Endothelial cell (in vitro differentiated cells): ENCODE measurements around the gene MROH9. TPM values are rescaled to one million over a fixed set of nuclear protein-coding genes. Genes with fewer than 3 reads are reported as not detected.

ENCODE experiments used
- DNase-seq: peaks from one replicate; pipeline ENCODE4 v3.0.0; 2021; ENCODE audit warnings: low spot score
- H3K27ac Mint-ChIP-seq: one replicate; pipeline ENCODE4 v1.8.0; 2021; ENCODE audit warnings: mixed read lengths, inconsistent platforms; ENCODE audit not compliant: unreplicated experiment
- H3K27me3 Mint-ChIP-seq: one replicate; pipeline ENCODE4 v1.8.0; 2021; ENCODE audit warnings: mild to moderate bottlenecking, moderate library complexity, mixed read lengths, inconsistent platforms; ENCODE audit not compliant: unreplicated experiment
- H3K36me3 Mint-ChIP-seq: one replicate; pipeline ENCODE4 v1.8.0; 2021; ENCODE audit warnings: mild to moderate bottlenecking, low read depth, mixed read lengths, inconsistent platforms; ENCODE audit not compliant: unreplicated experiment
- H3K4me1 Mint-ChIP-seq: one replicate; pipeline ENCODE4 v1.8.0; 2021; ENCODE audit warnings: mild to moderate bottlenecking, mixed read lengths, inconsistent platforms; ENCODE audit not compliant: unreplicated experiment
- H3K4me3 Mint-ChIP-seq: one replicate; pipeline ENCODE4 v1.8.0; 2021; ENCODE audit warnings: mild to moderate bottlenecking, mixed read lengths, inconsistent platforms; ENCODE audit not compliant: unreplicated experiment
- H3K9me3 Mint-ChIP-seq: one replicate; pipeline ENCODE4 v1.8.0; 2021; ENCODE audit warnings: mixed read lengths, inconsistent platforms; ENCODE audit not compliant: unreplicated experiment
- total RNA-seq: library from RNA; stranded (reverse); fragmentation: NEBNext Ultra II Directional; extraction: Animal tissue kit (Norgen Biotek cat#: 25700); gene quantifications from one replicate; pipeline ENCODE4 v1.2.1, GENCODE V29; 2021; ENCODE audit not compliant: unreplicated experiment
- TF ChIP-seq, protein P1 (sequence below): fragments of 200-600 bp; sonication (generic); IDR thresholded peaks from one replicate; pipeline ENCODE4 v1.5.0; 2021; ENCODE audit warnings: antibody characterized with exemption; ENCODE audit not compliant: unreplicated experiment

The MROH9 gene
- total RNA-seq, 1 donor from 2014 or later = not detected

DNA sequence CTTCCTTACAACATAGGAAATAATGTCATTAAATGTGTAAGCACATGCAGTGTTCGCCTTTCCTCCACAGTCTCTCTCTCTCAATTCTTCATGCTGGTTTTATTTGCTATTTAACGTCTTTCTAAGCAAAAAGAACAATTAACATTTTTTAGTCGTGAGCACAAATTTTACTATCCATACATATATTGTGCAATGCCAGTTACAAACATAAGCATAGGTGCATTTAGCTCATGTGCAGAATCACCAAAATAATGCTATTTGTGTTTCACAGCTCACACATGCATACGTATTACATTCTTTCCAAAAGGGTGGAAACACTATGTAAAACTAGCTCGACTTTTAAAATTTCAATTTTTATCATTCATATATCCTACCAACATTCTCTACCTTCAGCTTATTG, 52.1 kb downstream of the MROH9 start:
- no peak for DNase-seq
- H3K9me3 Mint-ChIP-seq = no peaks in the 10 kb centered on the region
- H3K4me3 Mint-ChIP-seq = no peak overlapping the region

DNA sequence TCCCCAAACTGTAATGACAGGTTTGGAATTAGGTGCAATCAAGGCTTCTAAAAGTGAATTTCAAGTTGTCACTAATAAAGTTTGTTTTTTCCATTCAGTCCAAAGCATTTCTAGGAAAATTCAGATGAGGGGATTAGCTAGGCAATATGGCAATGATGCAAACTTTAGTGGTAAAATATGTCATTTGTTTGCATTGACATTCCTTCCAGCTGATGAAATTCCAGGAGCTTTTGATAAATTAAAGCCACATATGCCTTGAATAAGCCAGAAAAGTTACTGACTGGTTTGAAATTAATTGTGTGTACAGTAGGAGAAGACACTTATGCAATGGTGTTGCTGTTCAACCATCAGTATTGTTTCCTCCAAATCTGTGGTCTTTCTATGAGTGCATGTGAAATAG, 57.8 kb downstream of the MROH9 start:
- H3K27me3 Mint-ChIP-seq = no peaks in the 10 kb centered on the region
- TF ChIP-seq, protein P1, sequence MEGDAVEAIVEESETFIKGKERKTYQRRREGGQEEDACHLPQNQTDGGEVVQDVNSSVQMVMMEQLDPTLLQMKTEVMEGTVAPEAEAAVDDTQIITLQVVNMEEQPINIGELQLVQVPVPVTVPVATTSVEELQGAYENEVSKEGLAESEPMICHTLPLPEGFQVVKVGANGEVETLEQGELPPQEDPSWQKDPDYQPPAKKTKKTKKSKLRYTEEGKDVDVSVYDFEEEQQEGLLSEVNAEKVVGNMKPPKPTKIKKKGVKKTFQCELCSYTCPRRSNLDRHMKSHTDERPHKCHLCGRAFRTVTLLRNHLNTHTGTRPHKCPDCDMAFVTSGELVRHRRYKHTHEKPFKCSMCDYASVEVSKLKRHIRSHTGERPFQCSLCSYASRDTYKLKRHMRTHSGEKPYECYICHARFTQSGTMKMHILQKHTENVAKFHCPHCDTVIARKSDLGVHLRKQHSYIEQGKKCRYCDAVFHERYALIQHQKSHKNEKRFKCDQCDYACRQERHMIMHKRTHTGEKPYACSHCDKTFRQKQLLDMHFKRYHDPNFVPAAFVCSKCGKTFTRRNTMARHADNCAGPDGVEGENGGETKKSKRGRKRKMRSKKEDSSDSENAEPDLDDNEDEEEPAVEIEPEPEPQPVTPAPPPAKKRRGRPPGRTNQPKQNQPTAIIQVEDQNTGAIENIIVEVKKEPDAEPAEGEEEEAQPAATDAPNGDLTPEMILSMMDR = no peak
- H3K9me3 Mint-ChIP-seq = no peaks in the 10 kb centered on the region
- no peak overlapping the region for H3K4me3 Mint-ChIP-seq
- no peaks in the 10 kb centered on the region for H3K36me3 Mint-ChIP-seq
- no peak overlapping the region for H3K27ac Mint-ChIP-seq
- no peaks in the 10 kb centered on the region for H3K4me1 Mint-ChIP-seq
- DNase-seq = no peak

More for the DNA sequence above, 52.1 kb downstream of the MROH9 start:
- TF ChIP-seq, protein P1 = no peak
- H3K27ac Mint-ChIP-seq = no peak overlapping the region
- H3K36me3 Mint-ChIP-seq = no peaks in the 10 kb centered on the region
- H3K27me3 Mint-ChIP-seq = no peaks in the 10 kb centered on the region
- no peaks in the 10 kb centered on the region for H3K4me1 Mint-ChIP-seq

DNA sequence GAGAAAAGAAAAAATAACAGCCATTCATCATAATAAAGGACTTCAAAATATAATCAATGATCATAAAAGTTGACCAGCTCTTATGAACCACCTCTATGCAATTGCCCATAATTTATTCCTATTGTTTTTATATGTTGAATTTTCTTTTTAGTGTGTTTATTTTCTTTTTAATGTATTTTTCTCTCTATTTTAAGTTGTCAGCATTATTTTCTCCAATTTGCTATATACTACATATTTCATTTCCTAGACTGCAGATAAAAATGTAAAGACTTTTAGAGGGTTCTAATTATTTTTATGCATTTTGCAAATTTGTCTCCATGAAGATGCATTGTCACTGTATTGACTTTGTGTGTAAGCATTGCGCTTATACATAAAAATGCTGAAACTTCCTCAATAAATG, 58.4 kb downstream of the MROH9 start:
- DNase-seq = no peak
- H3K36me3 Mint-ChIP-seq = no peaks in the 10 kb centered on the region
- no peaks in the 10 kb centered on the region for H3K4me1 Mint-ChIP-seq
- no peak overlapping the region for H3K27ac Mint-ChIP-seq
- H3K9me3 Mint-ChIP-seq = no peaks in the 10 kb centered on the region
- no peaks in the 10 kb centered on the region for H3K27me3 Mint-ChIP-seq
- H3K4me3 Mint-ChIP-seq = no peak overlapping the region
- TF ChIP-seq, protein P1 = no peak

DNA sequence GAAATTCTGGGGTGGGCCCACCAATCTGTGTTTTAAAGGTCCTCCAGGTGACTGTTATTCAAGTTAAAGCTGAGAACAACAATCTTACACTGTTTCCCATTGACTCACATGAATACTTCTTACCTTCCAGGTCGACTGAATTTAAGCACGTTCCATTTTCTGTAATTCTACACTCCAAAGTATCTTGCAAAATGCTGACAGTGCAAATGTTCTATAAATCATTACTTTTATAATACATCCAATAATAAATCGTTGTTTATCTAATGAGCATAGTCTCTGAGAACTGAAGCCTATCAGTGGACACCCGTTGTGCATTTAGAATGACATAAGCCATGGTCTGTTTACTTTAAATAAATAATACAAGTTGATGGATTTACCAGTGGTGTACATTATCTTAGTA, 79.5 kb downstream of the MROH9 start:
- Mint-ChIP-seq H3K27ac (no peak overlapping the region), H3K36me3 (no peaks in the 10 kb centered on the region), H3K27me3 (peaks cover 3% of the 10 kb centered on the region), H3K4me1 (no peaks in the 10 kb centered on the region), H3K4me3 (no peak overlapping the region), H3K9me3 (no peaks in the 10 kb centered on the region)
- TF ChIP-seq, protein P1 = no peak
- DNase-seq = no peak

DNA sequence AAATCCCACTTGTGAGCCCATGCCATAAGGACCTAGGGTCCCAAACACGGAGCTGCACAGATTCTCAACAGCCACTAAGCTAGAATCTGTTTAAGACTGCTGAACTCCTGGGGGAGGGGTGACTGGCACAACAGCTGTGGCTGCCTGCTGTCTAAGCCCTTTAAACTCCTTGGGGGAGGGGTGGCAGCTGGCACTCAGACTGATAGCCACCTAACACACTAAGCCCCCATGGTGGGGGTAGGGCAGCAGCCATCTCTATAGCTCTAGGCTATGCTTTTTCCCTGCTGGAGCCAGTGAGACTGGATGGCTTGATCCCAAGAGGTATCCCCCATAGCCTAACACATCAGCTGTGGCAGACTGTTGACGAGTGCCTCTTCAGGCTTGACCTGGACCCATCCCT, 82.1 kb downstream of the MROH9 start:
- H3K27me3 Mint-ChIP-seq = peaks cover 4% of the 10 kb centered on the region
- no peaks in the 10 kb centered on the region for H3K4me1 Mint-ChIP-seq
- H3K27ac Mint-ChIP-seq = no peak overlapping the region
- TF ChIP-seq, protein P1 = no peak
- no peaks in the 10 kb centered on the region for H3K9me3 Mint-ChIP-seq
- H3K36me3 Mint-ChIP-seq = no peaks in the 10 kb centered on the region
- DNase-seq = no peak
- H3K4me3 Mint-ChIP-seq = no peak overlapping the region
